Central memory CD8-positive, alpha-beta T cell (primary cell): ENCODE results near the gene MACO1.
A peak's percentile ranks its signal among the peaks of the same experiment; 100 is the strongest.
"Not testable (repeated sequence)": the region's sequence is repeated elsewhere in the genome, so short reads cannot be mapped to it uniquely, and the experiment has no call there.

Experiments used
- ATAC-seq: fragments of 150-1000 bp; cut with Tn5 transposase; replicated peaks from 2 replicates; pipeline ENCODE4 v1.10.0; 2022; ENCODE audit warnings: mild to moderate bottlenecking, moderate FRiP score, moderate number of reproducible peaks; ENCODE audit not compliant: poor library complexity, severe bottlenecking; ENCODE audit errors: extremely low read depth
- DNase-seq, 2 donors: peaks; one replicate each; pipeline ENCODE4 v3.0.0; 2021; ENCODE audit warnings: low spot score in 2 of 2
- H3K27ac Mint-ChIP-seq: one replicate; pipeline ENCODE4 v1.8.0; 2022; ENCODE audit warnings: low read depth, mild to moderate bottlenecking, moderate library complexity, mixed read lengths
- H3K27me3 Mint-ChIP-seq: one replicate; pipeline ENCODE4 v1.8.0; 2022; ENCODE audit warnings: mixed read lengths
- H3K36me3 Mint-ChIP-seq: one replicate; pipeline ENCODE4 v1.8.0; 2022; ENCODE audit warnings: mild to moderate bottlenecking, moderate library complexity, mixed read lengths; ENCODE audit not compliant: insufficient read depth
- H3K4me1 Mint-ChIP-seq: one replicate; pipeline ENCODE4 v1.8.0; 2022; ENCODE audit warnings: mixed read lengths
- H3K4me3 Mint-ChIP-seq: one replicate; pipeline ENCODE4 v1.8.0; 2022; ENCODE audit warnings: mild to moderate bottlenecking, moderate library complexity, mixed read lengths
- H3K9me3 Mint-ChIP-seq: one replicate; pipeline ENCODE4 v1.8.0; 2022; ENCODE audit warnings: mixed read lengths

MACO1 gene

GRCh38 chr1:25487628-25488027 lies 56.9 kb downstream of the MACO1 start:
- Mint-ChIP-seq H3K9me3 (no peaks in the 10 kb centered on the region), H3K27me3 (no peaks in the 10 kb centered on the region), H3K4me3 (no peak overlapping the region), H3K27ac (no peak overlapping the region), H3K4me1 (peaks cover 6% of the 10 kb centered on the region), H3K36me3 (peaks cover 37% of the 10 kb centered on the region)
- ATAC-seq = no peak
- no peak for DNase-seq

GRCh38 chr1:25492323-25492722 lies 61.6 kb downstream of the MACO1 start:
- no peaks in the 10 kb centered on the region for H3K9me3 Mint-ChIP-seq
- DNase-seq (no peak), ATAC-seq (no peak)
- peaks cover 48% of the 10 kb centered on the region for H3K36me3 Mint-ChIP-seq
- H3K4me1 Mint-ChIP-seq = peaks cover 6% of the 10 kb centered on the region
- H3K4me3 Mint-ChIP-seq = no peak overlapping the region
- H3K27me3 Mint-ChIP-seq = no peaks in the 10 kb centered on the region
- H3K27ac Mint-ChIP-seq = no peak overlapping the region

- no peak overlapping the region for H3K4me3 Mint-ChIP-seq
Observed at GRCh38 chr1:25494952-25495351, 64.3 kb downstream of the MACO1 start.

GRCh38 chr1:25500694-25501093 lies 70.0 kb downstream of the MACO1 start:
- H3K27ac Mint-ChIP-seq = peak overlapping the region; percentile 44
- DNase-seq (no peak), ATAC-seq (no peak)
- H3K27me3 Mint-ChIP-seq = no peaks in the 10 kb centered on the region
- no peak overlapping the region for H3K4me3 Mint-ChIP-seq
- no peaks in the 10 kb centered on the region for H3K4me1 Mint-ChIP-seq
- no peaks in the 10 kb centered on the region for H3K9me3 Mint-ChIP-seq
- peaks cover 30% of the 10 kb centered on the region for H3K36me3 Mint-ChIP-seq

More at GRCh38 chr1:25494952-25495351, 64.3 kb downstream of the MACO1 start:
- Mint-ChIP-seq H3K36me3 (peaks cover 53% of the 10 kb centered on the region), H3K9me3 (no peaks in the 10 kb centered on the region), H3K4me1 (peaks cover 6% of the 10 kb centered on the region), H3K27ac (peak overlapping the region; percentile 30), H3K27me3 (no peaks in the 10 kb centered on the region)
- ATAC-seq = no peak
- no peak for DNase-seq

GRCh38 chr1:25501235-25502058 lies 70.8 kb downstream of the MACO1 start:
- peaks cover 6% of the 10 kb centered on the region for H3K27me3 Mint-ChIP-seq
- H3K36me3 Mint-ChIP-seq = peaks cover 26% of the 10 kb centered on the region
- H3K27ac Mint-ChIP-seq = peak overlapping the region; percentile 44
- DNase-seq = no peak
- H3K4me1 Mint-ChIP-seq = peaks cover 5% of the 10 kb centered on the region
- ATAC-seq = no peak
- no peaks in the 10 kb centered on the region for H3K9me3 Mint-ChIP-seq
- no peak overlapping the region for H3K4me3 Mint-ChIP-seq

GRCh38 chr1:25502957-25503356 lies 72.3 kb downstream of the MACO1 start:
- Mint-ChIP-seq H3K27ac (no peak overlapping the region), H3K27me3 (peaks cover 8% of the 10 kb centered on the region)

GRCh38 chr1:25503551-25504426 lies 73.1 kb downstream of the MACO1 start:
- ATAC-seq = peak; percentile 77
- DNase-seq = peak; percentile 39 to 49
- Mint-ChIP-seq H3K4me1 (peaks cover 13% of the 10 kb centered on the region), H3K4me3 (no peak overlapping the region), H3K27ac (no peak overlapping the region), H3K9me3 (no peaks in the 10 kb centered on the region), H3K36me3 (peaks cover 16% of the 10 kb centered on the region), H3K27me3 (peaks cover 8% of the 10 kb centered on the region)

More at GRCh38 chr1:25502957-25503356, 72.3 kb downstream of the MACO1 start:
- Mint-ChIP-seq H3K4me3 (no peak overlapping the region), H3K9me3 (no peaks in the 10 kb centered on the region), H3K36me3 (peaks cover 22% of the 10 kb centered on the region), H3K4me1 (peaks cover 13% of the 10 kb centered on the region)
- DNase-seq = no peak
- ATAC-seq = no peak

GRCh38 chr1:25504706-25505595 lies 74.3 kb downstream of the MACO1 start:
- Mint-ChIP-seq H3K27me3 (peaks cover 8% of the 10 kb centered on the region), H3K36me3 (peaks cover 11% of the 10 kb centered on the region), H3K9me3 (no peaks in the 10 kb centered on the region), H3K4me1 (peaks cover 13% of the 10 kb centered on the region), H3K27ac (peak overlapping the region; percentile 8), H3K4me3 (no peak overlapping the region)
- DNase-seq (no peak), ATAC-seq (no peak)

GRCh38 chr1:25505656-25506385 lies 75.1 kb downstream of the MACO1 start:
- H3K36me3 Mint-ChIP-seq = peaks cover 5% of the 10 kb centered on the region
- no peaks in the 10 kb centered on the region for H3K9me3 Mint-ChIP-seq
- H3K27ac Mint-ChIP-seq = peak overlapping the region; percentile 76
- H3K27me3 Mint-ChIP-seq = peaks cover 8% of the 10 kb centered on the region
- ATAC-seq (no peak), DNase-seq (no peak)
- H3K4me1 Mint-ChIP-seq = peaks cover 13% of the 10 kb centered on the region
- peak overlapping the region; percentile 63 for H3K4me3 Mint-ChIP-seq

- H3K36me3 Mint-ChIP-seq, DNase-seq, H3K27me3 Mint-ChIP-seq, ATAC-seq, H3K9me3 Mint-ChIP-seq: not testable (repeated sequence)
- Mint-ChIP-seq H3K4me3 (peak overlapping the region; percentile 63), H3K27ac (peak overlapping the region; percentile 76), H3K4me1 (peaks cover 13% of the 10 kb centered on the region)
Observed at GRCh38 chr1:25506566-25507463, 76.1 kb downstream of the MACO1 start.

GRCh38 chr1:25513666-25514065 lies 83.0 kb downstream of the MACO1 start:
- H3K27ac Mint-ChIP-seq = no peak overlapping the region
- H3K4me3 Mint-ChIP-seq = no peak overlapping the region
- no peaks in the 10 kb centered on the region for H3K9me3 Mint-ChIP-seq

More at GRCh38 chr1:25513666-25514065, 83.0 kb downstream of the MACO1 start:
- ATAC-seq (no peak), DNase-seq (no peak)
- Mint-ChIP-seq H3K4me1 (no peaks in the 10 kb centered on the region), H3K27me3 (no peaks in the 10 kb centered on the region), H3K36me3 (no peaks in the 10 kb centered on the region)
